Measurements from ENCODE around the gene CREG1.

Gene CREG1

GRCh38 chr1:167500283-167500860 is 53.2 kb downstream of the CREG1 start:
- no peak for DNase-seq (ENCODE audit: low read depth in 2 of 2)
- TF ChIP-seq CTCF (IDR thresholded peaks at IDR 0.05; ENCODE audit: low read depth, low read length): no peak
- no peak overlapping the region for H3K4me3 ChIP-seq (replicated peaks in 1 of 2; ENCODE audit: low read depth in 2 of 2, low read length in 2 of 2)

GRCh38 chr1:167499664-167500101 is 53.9 kb downstream of the CREG1 start:
- no peak for TF ChIP-seq CTCF (IDR thresholded peaks at IDR 0.05; ENCODE audit: low read depth, low read length)
- H3K4me3 ChIP-seq (replicated peaks in 1 of 2; ENCODE audit: low read depth in 2 of 2, low read length in 2 of 2): no peak overlapping the region
- no peak for DNase-seq (ENCODE audit: low read depth in 2 of 2)

GRCh38 chr1:167499106-167499505 is 54.5 kb downstream of the CREG1 start:
- TF ChIP-seq CTCF (IDR thresholded peaks at IDR 0.05; ENCODE audit: low read depth, low read length): no peak
- DNase-seq (ENCODE audit: low read depth in 2 of 2): no peak
- H3K4me3 ChIP-seq (replicated peaks in 1 of 2; ENCODE audit: low read depth in 2 of 2, low read length in 2 of 2): no peak overlapping the region

- no peak for DNase-seq (ENCODE audit: low read depth in 2 of 2)
- no peak for TF ChIP-seq CTCF (IDR thresholded peaks at IDR 0.05; ENCODE audit: low read depth, low read length)
- no peak overlapping the region for H3K4me3 ChIP-seq (replicated peaks in 1 of 2; ENCODE audit: low read depth in 2 of 2, low read length in 2 of 2)
Measured at GRCh38 chr1:167496797-167497619, 56.6 kb downstream of the CREG1 start.

- TF ChIP-seq CTCF (IDR thresholded peaks at IDR 0.05; ENCODE audit: low read depth, low read length): no peak
- DNase-seq (ENCODE audit: low read depth in 2 of 2): no peak
- H3K4me3 ChIP-seq (replicated peaks in 1 of 2; ENCODE audit: low read depth in 2 of 2, low read length in 2 of 2): no peak overlapping the region
Measured at GRCh38 chr1:167493372-167493771, 60.2 kb downstream of the CREG1 start.

- no peak overlapping the region for H3K4me3 ChIP-seq (replicated peaks in 1 of 2; ENCODE audit: low read depth in 2 of 2, low read length in 2 of 2)
- no peak for TF ChIP-seq CTCF (IDR thresholded peaks at IDR 0.05; ENCODE audit: low read depth, low read length)
- DNase-seq (ENCODE audit: low read depth in 2 of 2): no peak
Measured at GRCh38 chr1:167492481-167492910, 61.1 kb downstream of the CREG1 start.
